HUDEP-2 (cell line): ENCODE measurements around the gene EXOC3L1.

Experiments
- DNase-seq, 76 experiments: peaks; one replicate each; lab custom pipeline; 2025; ENCODE audit not compliant: unreplicated experiment in 76 of 76; lab: John Stamatoyannopoulos, UW

The EXOC3L1 gene

DNA sequence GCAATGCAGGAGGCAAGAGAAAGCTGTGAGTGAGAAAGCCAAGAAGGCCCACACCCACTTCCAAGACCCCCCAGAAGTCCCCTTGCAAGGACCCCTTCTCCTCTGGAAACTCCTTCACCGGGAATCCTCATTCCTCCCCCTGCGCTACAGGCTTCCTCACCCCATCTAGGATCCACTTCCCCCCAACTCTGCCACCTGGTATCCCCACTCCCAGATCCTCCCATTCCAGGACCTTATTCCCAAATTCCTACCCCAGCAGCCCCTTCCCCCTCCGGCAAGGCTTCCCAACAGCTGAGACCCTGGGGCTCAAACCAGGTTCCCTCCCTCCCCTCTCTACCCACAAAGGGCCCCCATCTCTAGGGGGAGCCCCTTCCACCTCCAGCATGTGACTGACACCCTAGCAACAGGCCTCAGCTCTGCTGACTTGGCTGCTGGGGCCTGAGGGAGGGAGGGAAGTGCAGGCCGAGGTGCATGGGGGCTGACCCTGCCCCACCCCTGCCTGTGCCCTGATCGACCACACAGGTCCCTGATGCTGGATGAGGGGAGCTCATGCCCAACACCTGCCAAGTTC is 23.3 kb downstream of the EXOC3L1 start:
- no peak for DNase-seq

DNA sequence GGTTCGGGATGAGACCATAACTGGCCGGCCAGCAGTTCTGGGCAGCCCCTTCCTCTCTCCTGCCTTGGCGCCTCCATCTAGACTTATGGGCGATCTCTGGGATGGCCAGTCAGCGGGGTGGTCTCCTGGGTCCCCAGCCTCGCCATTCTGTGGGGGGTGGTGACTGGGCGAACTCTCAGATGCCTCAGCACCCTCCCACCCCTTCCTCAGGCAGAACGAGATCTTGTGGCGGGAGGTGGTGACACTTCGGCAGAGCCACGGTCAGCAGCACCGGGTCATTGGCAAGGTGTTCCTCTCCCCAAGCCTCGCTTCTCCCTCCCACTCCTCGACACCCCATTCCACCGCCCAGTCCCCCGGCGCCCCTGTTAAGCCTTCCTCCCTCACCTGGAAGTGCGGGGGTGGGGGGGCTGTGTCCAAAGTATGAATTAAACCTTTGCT is 23.8 kb downstream of the EXOC3L1 start:
- no peak for DNase-seq

- no peak for DNase-seq
These were observed 24.5 kb downstream of the EXOC3L1 start for GRCh38 chr16:67165121-67166078.

DNA sequence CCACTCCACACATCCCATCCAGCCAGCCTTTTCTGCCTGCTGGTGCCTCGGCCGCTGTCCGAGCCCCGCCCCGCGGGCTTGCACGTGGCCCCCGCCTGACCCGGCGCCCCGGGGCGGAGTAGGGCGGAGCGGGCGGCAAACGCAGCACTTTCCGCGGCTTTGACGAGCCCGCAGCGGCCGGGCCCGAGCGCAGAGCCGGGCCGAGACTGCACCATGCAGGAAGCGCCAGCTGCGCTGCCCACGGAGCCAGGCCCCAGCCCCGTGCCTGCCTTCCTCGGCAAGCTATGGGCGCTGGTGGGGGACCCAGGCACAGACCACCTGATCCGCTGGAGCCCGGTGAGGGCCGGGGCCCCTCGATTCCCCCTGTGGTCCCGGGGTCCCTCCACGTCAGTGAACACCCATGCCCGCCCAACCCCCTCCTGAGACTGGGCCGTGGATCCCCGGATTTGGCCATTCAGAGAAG is 25.3 kb downstream of the EXOC3L1 start, which contains the start of gene HSF4:
HSF4 (plus strand) TSS at position 147 of the 463 bp plus-strand sequence; CDS start at position 214, 67 bp downstream.
- peak in 47 of 76 experiments; percentile 8 to 67 (median 40) for DNase-seq

- no peak for DNase-seq
These were observed 25.9 kb downstream of the EXOC3L1 start for GRCh38 chr16:67163999-67164558.

GRCh38 chr16:67163164-67163998 is 26.6 kb downstream of the EXOC3L1 start:
- peak in 8 of 76 experiments; percentile 20 to 65 (median 32) for DNase-seq

DNA sequence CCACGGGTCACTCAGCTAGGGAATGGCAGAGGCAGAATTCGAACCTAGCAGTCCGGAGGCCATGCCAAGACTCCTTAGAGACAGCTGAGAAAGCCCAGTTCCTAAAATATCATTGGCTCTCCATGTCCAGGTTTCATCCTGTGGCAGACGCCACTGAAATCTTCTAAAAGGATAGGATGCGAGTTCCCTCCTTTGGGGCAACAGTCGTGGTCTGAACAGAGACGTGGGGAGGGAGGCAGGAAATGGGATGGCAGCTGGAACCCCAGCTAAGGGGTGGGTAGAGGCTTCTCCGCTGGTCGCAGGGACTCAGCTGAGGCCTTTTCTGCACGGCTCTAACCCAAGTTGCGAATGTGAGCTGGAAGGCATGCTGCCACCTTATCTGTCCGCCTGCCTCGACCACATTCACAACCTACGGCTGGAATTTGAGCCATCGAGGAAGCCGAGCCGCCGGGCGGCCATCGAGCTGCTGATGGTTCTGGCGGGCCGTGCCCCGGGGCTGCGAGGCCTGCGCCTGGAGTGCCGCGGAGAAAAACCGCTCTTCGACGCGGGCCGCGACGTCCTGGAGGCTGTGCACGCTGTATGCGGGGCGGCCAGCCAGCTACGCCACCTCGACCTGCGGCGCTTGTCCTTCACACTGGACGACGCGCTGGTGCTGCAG is 27.3 kb downstream of the EXOC3L1 start:
- no peak for DNase-seq

GRCh38 chr16:67161595-67162058 is 28.3 kb downstream of the EXOC3L1 start:
- no peak for DNase-seq

GRCh38 chr16:67158637-67159600 is 31.0 kb downstream of the EXOC3L1 start:
- peak in 6 of 76 experiments; percentile 11 to 39 (median 20) for DNase-seq

DNA sequence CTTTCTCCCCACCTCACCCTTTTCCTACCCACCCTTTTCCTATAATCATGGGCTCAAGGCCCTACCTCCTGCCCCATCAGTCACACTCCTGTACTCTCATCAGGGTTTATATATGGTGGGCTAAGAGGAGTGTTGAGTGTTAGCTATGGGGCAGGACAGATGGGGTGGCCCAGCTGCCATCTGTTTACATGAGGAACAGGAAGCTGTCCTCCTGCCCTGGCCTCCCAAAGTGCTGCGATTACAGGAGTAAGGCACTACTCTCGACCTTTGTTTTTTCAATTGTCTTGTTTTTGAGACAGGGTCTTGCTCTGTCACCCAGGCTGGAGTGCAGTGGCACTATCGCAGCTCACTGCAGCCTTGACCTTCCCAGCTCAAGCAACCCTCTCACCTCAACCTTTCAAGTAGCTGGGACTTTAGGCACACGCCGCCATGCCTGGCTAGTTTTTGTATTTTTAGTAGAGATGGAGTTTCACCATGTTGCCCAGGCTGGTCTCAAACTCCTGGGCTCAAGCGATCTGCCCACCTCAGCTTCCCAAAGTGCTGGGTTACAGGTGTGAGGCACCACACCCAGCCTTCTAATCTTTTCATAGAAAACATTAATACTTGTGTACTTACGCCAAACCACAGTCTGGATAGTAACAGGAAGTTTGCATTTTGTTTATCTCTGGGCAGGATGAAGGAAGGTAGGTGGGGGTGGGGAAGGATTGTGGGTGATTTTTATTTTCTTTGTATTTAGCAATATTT is 31.9 kb downstream of the EXOC3L1 start:
- DNase-seq = no peak

GRCh38 chr16:67157106-67157748 is 32.7 kb downstream of the EXOC3L1 start:
- DNase-seq = no peak

DNA sequence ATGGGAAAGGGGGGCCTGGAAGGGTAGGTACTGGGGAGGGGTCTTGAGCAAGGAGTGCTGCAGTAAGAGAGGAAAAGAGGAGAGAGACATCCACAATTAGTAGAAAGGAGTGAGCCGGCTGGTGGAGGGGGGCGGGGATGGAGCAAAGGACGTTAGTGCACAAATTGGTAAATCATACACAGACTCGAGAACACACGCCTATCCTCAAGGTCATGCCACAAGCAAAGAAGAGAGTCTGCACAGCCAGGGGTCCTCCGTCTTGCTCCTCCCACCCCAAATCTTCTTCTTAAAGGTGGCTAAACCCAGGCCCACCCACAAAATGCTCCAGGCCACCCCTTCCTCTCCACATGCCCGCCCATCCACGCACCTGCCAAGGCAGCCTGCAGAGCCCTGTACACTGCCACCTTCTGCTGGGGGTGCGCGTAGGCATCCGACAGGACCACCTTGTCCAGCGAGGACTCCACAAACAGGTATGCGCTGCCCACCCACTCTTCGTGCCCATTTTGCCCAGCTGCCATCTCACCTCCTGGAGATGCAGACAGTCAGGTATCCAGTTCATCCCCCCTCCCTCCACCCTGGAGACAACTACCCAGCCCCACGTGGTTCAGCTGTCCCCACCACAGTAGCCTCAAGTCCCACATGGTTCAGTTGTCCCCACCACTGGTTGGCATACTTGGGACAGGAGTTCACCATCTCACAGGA is 33.6 kb downstream of the EXOC3L1 start:
- no peak for DNase-seq

DNA sequence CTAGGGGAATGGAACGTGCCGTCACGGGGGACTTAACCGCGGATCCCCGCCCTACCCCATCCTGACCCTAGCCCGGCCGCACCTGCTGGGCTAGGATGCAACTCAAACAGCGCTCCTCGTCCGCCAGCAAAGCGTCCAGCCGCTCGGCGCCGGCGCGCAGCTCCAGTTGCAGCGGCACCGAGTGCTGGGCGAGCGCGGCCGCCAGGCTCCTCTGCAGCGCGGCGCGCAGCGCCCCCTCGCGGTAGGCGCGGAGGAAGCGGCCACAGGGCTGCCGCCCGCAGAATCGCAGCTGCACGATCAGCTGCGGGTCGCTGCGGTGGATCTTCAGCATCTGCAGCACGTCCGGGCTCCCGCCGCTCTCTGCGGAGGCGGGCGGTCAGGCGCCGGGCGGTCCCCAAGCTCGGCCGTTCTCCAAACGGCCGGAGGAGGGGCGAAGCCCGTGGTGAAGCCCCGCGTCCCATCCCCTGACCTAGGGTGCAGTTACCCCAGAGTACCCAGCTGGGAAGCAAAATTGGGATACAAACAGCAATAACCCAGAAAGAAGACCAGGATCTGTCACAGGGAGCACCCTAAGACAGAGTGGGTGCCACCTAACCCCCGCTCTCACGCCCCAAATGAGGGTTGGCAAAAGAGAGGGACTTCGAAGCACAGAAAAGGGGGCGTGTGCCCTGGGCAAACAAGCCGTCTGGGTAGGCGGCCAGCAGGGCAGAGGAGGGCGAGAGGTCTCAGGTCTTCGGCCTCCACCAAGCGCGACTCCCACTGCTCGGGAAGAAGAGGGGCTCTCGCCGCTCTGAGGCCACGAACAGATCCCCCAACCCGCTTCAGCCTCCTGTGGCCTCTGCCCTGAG is 34.4 kb downstream of the EXOC3L1 start:
- DNase-seq = peak in 55 of 76 experiments; percentile 13 to 74 (median 50)

DNA sequence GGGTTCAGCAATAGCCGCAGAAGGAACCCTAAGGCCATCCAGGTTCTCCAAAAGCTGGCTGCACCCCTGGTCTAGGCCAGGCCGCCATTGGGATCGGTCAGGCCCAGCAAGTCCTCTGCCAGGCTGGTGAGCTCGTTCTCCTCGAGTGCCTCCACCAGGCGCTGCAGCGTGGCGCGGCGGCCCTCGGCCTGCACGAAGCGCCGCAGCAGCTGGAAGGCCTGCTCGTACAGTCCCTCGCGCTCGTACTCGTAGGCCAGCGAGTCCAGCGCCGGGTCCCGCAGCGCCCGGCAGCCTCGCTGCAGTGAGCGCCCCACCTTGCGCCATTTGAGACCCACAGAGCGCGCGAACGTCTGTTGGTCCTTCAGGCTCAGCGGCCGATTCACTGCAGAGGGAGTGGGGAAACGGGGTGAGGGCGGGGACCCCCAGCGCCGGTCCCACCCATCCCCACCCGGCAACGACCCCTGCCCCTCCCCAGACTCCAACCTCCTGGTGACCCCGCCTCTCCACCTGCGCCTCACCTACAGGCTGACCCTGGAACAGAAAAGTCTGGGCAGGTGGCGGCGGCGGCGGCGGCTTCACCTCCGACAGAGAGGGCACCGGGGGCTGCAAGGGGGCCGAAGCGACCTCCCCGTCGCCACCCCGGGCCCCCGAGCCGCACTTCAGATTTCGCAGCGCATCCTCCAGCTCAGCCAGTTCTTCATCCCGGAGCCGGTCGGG is 35.2 kb downstream of the EXOC3L1 start:
- no peak for DNase-seq

- peak in 1 of 76 experiments; percentile 7 for DNase-seq
These were observed 38.4 kb downstream of the EXOC3L1 start for GRCh38 chr16:67151431-67152097.
